ENCODE results near the gene BEST4. TPM values are rescaled to one million over a fixed set of nuclear protein-coding genes. Genes with fewer than 3 reads are reported as not detected.
A peak's percentile ranks its signal among the peaks of the same experiment; 100 is the strongest.

The BEST4 gene
- total RNA-seq, 1 donor from 2014 or later, result 0.84 TPM

- no peak for DNase-seq (ENCODE audit: low spot score)
- peak overlapping the region; percentile 76 for H3K4me2 ChIP-seq
- TF ChIP-seq EZH2 (IDR thresholded peaks at IDR 0.05), result no peak
- TF ChIP-seq EZH2phosphoT487 (IDR thresholded peaks at IDR 0.05), result no peak
- no peak for TF ChIP-seq CTCF (IDR thresholded peaks at IDR 0.05)
Measured at GRCh38 chr1:44786841-44787426, 1.0 kb downstream of the BEST4 start.

GRCh38 chr1:44786138-44786840, 1.7 kb downstream of the BEST4 start:
- peak overlapping the region; percentile 80 for H2AFZ ChIP-seq (replicated peaks)
- peaks cover 6% of the 10 kb centered on the region for H3K36me3 Mint-ChIP-seq
- H3K9ac ChIP-seq, result no peak overlapping the region
- H3K4me3 Mint-ChIP-seq, result peak overlapping the region; percentile 67
- peak; percentile 98 for TF ChIP-seq CTCF (IDR thresholded peaks at IDR 0.05)
- no peak for TF ChIP-seq EZH2 (IDR thresholded peaks at IDR 0.05)
- H3K4me2 ChIP-seq, result peak overlapping the region; percentile 76
- no peaks in the 10 kb centered on the region for H3K36me3 ChIP-seq
- H3K4me3 ChIP-seq, result peak overlapping the region; percentile 45
- H3K79me2 ChIP-seq (ENCODE audit: low read depth), result no peaks in the 10 kb centered on the region
- H4K20me1 ChIP-seq (ENCODE audit: low read depth), result no peaks in the 10 kb centered on the region
- peak; percentile 84 for DNase-seq (ENCODE audit: low spot score)
- H3K27ac ChIP-seq, result no peak overlapping the region
- H3K27me3 Mint-ChIP-seq (ENCODE audit: insufficient read depth, low read depth), result peaks cover 12% of the 10 kb centered on the region
- peaks cover 36% of the 10 kb centered on the region for H3K27me3 ChIP-seq
- H3K4me1 Mint-ChIP-seq, result peaks cover 28% of the 10 kb centered on the region
- no peaks in the 10 kb centered on the region for H3K9me3 Mint-ChIP-seq
- peaks cover 18% of the 10 kb centered on the region for H3K4me1 ChIP-seq
- no peak overlapping the region for H3K27ac Mint-ChIP-seq
- H3F3A ChIP-seq (ENCODE audit: low read depth), result peaks cover 40% of the 10 kb centered on the region
- H3K9me3 ChIP-seq (ENCODE audit: low read depth), result no peaks in the 10 kb centered on the region

More at GRCh38 chr1:44786841-44787426, 1.0 kb downstream of the BEST4 start:
- H2AFZ ChIP-seq (replicated peaks), result peak overlapping the region; percentile 80
- peak overlapping the region; percentile 45 for H3K4me3 ChIP-seq
- no peaks in the 10 kb centered on the region for H3K9me3 Mint-ChIP-seq
- H3K9ac ChIP-seq, result no peak overlapping the region
- peaks cover 36% of the 10 kb centered on the region for H3K27me3 ChIP-seq
- H3K79me2 ChIP-seq (ENCODE audit: low read depth), result no peaks in the 10 kb centered on the region
- no peaks in the 10 kb centered on the region for H4K20me1 ChIP-seq (ENCODE audit: low read depth)
- peaks cover 2% of the 10 kb centered on the region for H3K36me3 Mint-ChIP-seq
- peaks cover 18% of the 10 kb centered on the region for H3K4me1 ChIP-seq
- H3K27me3 Mint-ChIP-seq (ENCODE audit: insufficient read depth, low read depth), result peaks cover 12% of the 10 kb centered on the region
- H3K27ac ChIP-seq, result no peak overlapping the region
- H3K9me3 ChIP-seq (ENCODE audit: low read depth), result no peaks in the 10 kb centered on the region
- H3K4me3 Mint-ChIP-seq, result peak overlapping the region; percentile 67
- H3K36me3 ChIP-seq, result no peaks in the 10 kb centered on the region
- peaks cover 33% of the 10 kb centered on the region for H3F3A ChIP-seq (ENCODE audit: low read depth)
- no peak overlapping the region for H3K27ac Mint-ChIP-seq
- peaks cover 30% of the 10 kb centered on the region for H3K4me1 Mint-ChIP-seq

GRCh38 chr1:44785501-44786137, 2.4 kb downstream of the BEST4 start:
- no peak for DNase-seq (ENCODE audit: low spot score)
- no peaks in the 10 kb centered on the region for H3K79me2 ChIP-seq (ENCODE audit: low read depth)
- peak overlapping the region; percentile 45 for H3K4me3 ChIP-seq
- Mint-ChIP-seq H3K4me1 (peaks cover 24% of the 10 kb centered on the region), H3K27me3 (ENCODE audit: insufficient read depth, low read depth) (peaks cover 10% of the 10 kb centered on the region), H3K36me3 (peaks cover 8% of the 10 kb centered on the region), H3K9me3 (no peaks in the 10 kb centered on the region), H3K27ac (no peak overlapping the region), H3K4me3 (peak overlapping the region; percentile 64)
- no peak overlapping the region for H3K9ac ChIP-seq
- peak overlapping the region; percentile 80 for H2AFZ ChIP-seq (replicated peaks)
- peaks cover 2% of the 10 kb centered on the region for H4K20me1 ChIP-seq (ENCODE audit: low read depth)
- H3K4me2 ChIP-seq, result peak overlapping the region; percentile 76
- H3K9me3 ChIP-seq (ENCODE audit: low read depth), result no peaks in the 10 kb centered on the region
- H3F3A ChIP-seq (ENCODE audit: low read depth), result peaks cover 46% of the 10 kb centered on the region
- H3K27me3 ChIP-seq, result peaks cover 36% of the 10 kb centered on the region
- H3K4me1 ChIP-seq, result peaks cover 18% of the 10 kb centered on the region
- no peak overlapping the region for H3K27ac ChIP-seq
- no peaks in the 10 kb centered on the region for H3K36me3 ChIP-seq
- TF ChIP-seq CTCF (IDR thresholded peaks at IDR 0.05) (no peak), EZH2phosphoT487 (IDR thresholded peaks at IDR 0.05) (no peak), EZH2 (IDR thresholded peaks at IDR 0.05) (no peak)

All from neural progenitor cell (in vitro differentiated cells).